ENCODE results near the gene NRCAM. TPM values are rescaled to one million over a fixed set of nuclear protein-coding genes. Genes with fewer than 3 reads are reported as not detected.

NRCAM gene
- total RNA-seq, 1 experiment from 2014 or later, result 45.7 TPM

DNA sequence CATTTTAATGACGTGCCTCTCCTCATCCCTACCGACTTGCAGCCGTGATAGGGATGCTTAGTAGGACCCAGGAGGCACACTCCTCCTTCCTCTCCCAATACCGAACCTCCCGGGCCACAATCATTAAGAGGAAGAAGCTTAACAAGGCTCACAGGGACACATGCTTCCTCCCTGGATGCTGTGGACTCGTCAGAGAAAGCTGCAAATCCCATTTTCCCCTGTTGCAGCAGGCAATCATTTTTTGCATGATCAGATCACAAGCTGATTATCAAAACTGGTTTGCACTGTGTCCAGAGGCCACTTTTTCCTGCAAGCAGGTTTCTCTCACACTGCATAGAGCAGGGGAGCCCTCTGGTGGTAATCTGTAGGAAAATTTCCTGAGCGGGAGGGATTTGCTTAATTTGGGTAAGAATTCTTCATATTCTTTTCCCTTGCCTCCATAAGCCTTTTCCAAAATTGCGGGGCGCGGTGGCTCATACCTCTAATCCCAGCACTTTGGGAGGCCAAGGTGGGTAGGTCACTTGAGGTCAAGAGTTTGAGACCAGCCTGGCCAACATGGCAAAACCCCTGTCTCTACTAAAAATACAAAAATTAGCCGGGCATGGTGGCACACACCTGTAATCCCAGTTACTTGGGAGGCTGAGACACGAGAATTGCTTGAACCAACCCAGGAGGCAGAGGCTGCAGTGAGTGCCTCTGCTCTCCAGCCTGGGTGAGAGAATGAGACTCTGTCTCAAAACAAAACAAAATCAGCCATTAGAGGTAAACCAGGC lies 310.0 kb downstream of the NRCAM start:
- H3K36me3 ChIP-seq (ENCODE audit: insufficient read depth, low read length, poor library complexity, severe bottlenecking), result no peaks in the 10 kb centered on the region
- CTCF ChIA-PET, result interaction anchor here (0.6 to 1.5 kb wide), 8 partner anchors 32 to 510 kb away, joined by 3 to 9 read pairs (median 4); no protein-coding TSS in a partner anchor
- H3K27me3 ChIP-seq (replicated peaks; ENCODE audit: insufficient read depth, low read depth, low read length, poor library complexity), result no peaks in the 10 kb centered on the region
- no peak overlapping the region for H3K27ac ChIP-seq (ENCODE audit: low read depth, low read length, poor library complexity, severe bottlenecking)
- peak; percentile 85 for DNase-seq (ENCODE audit: low spot score)
- intact Hi-C loops (cut with micrococcal nuclease; ENCODE audit: unreplicated experiment), result loop anchor here (5.0 to 10.0 kb wide), 3 partner anchors 34 to 401 kb away; partner anchors contain the start of gene CBLL1
- no peaks in the 10 kb centered on the region for H3K9me3 ChIP-seq (ENCODE audit: low read depth, low read length, poor library complexity, severe bottlenecking)
- H3K4me1 ChIP-seq (ENCODE audit: insufficient read depth, low read length, poor library complexity, severe bottlenecking), result no peaks in the 10 kb centered on the region
- BruUV-seq (replicated peaks), result no TSS peak
- POLR2A ChIA-PET (ENCODE audit: low non-redundant PET), result no interaction called here
- no peak overlapping the region for H3K4me3 ChIP-seq (ENCODE audit: low read depth, low read length, poor library complexity, severe bottlenecking)
- TF ChIP-seq, protein P1, sequence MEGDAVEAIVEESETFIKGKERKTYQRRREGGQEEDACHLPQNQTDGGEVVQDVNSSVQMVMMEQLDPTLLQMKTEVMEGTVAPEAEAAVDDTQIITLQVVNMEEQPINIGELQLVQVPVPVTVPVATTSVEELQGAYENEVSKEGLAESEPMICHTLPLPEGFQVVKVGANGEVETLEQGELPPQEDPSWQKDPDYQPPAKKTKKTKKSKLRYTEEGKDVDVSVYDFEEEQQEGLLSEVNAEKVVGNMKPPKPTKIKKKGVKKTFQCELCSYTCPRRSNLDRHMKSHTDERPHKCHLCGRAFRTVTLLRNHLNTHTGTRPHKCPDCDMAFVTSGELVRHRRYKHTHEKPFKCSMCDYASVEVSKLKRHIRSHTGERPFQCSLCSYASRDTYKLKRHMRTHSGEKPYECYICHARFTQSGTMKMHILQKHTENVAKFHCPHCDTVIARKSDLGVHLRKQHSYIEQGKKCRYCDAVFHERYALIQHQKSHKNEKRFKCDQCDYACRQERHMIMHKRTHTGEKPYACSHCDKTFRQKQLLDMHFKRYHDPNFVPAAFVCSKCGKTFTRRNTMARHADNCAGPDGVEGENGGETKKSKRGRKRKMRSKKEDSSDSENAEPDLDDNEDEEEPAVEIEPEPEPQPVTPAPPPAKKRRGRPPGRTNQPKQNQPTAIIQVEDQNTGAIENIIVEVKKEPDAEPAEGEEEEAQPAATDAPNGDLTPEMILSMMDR (conservative IDR thresholded peaks at IDR 0.05; ENCODE audit: low read depth, low read length), result peak; percentile 86
- TF ChIP-seq EZH2 (IDR thresholded peaks at IDR 0.05; ENCODE audit: borderline replicate concordance, low read depth, low read length, poor library complexity, severe bottlenecking), result no peak

DNA sequence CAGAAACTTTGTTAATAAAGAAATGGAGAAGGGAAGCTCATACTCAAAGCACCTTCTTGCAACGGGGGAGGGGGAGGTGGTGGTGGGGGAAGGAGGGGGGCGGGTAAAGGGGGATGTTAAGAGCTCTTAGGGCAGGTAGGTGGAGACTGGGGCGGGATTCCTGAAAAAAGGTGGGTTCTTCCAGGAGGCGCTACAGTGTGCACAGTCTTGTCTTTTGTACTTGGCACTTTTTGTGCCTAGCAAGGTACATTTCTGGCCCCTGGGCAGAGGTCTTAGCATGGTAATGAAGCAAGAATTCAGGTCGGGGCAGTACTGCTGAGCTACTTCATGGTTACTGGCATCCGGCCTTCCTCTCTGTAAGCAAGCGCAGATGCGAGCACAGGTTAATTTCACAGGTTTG lies 310.8 kb downstream of the NRCAM start:
- DNase-seq (ENCODE audit: low spot score), result no peak
- TF ChIP-seq, protein P1 (conservative IDR thresholded peaks at IDR 0.05; ENCODE audit: low read depth, low read length), result no peak
- TF ChIP-seq EZH2 (IDR thresholded peaks at IDR 0.05; ENCODE audit: borderline replicate concordance, low read depth, low read length, poor library complexity, severe bottlenecking), result no peak
- no peaks in the 10 kb centered on the region for H3K27me3 ChIP-seq (replicated peaks; ENCODE audit: insufficient read depth, low read depth, low read length, poor library complexity)
- H3K27ac ChIP-seq (ENCODE audit: low read depth, low read length, poor library complexity, severe bottlenecking), result no peak overlapping the region
- intact Hi-C loops (cut with micrococcal nuclease; ENCODE audit: unreplicated experiment), result loop anchor here (5.0 to 10.0 kb wide), 3 partner anchors 33 to 401 kb away; partner anchors contain the start of gene CBLL1
- ChIA-PET CTCF (interaction anchor here (0.6 to 1.5 kb wide), 3 partner anchors 108 to 266 kb away, joined by 4 to 6 read pairs (median 4); no protein-coding TSS in a partner anchor), POLR2A (ENCODE audit: low non-redundant PET) (no interaction called here)
- no peak overlapping the region for H3K4me3 ChIP-seq (ENCODE audit: low read depth, low read length, poor library complexity, severe bottlenecking)
- no peaks in the 10 kb centered on the region for H3K9me3 ChIP-seq (ENCODE audit: low read depth, low read length, poor library complexity, severe bottlenecking)
- no peaks in the 10 kb centered on the region for H3K4me1 ChIP-seq (ENCODE audit: insufficient read depth, low read length, poor library complexity, severe bottlenecking)
- no TSS peak for BruUV-seq (replicated peaks)
- no peaks in the 10 kb centered on the region for H3K36me3 ChIP-seq (ENCODE audit: insufficient read depth, low read length, poor library complexity, severe bottlenecking)

DNA sequence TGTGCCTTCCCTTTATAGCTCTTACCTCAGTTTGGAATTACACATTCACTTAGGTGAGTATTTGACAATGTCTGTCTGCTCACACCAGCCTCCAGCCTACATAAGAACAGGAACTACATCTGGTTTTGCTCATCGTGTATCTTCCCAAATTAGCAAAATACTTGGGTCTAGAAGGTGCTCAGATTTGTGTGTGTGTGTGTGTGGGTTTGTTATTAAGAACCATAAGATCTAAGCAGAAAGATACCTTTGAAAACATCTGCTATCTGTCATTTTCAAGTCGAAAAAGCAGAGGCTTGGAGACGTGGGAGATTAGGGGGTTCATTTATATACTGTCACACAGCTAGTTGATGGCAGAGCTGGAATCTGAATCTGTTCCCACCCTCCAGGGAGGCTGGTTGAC lies 311.3 kb downstream of the NRCAM start:
- H3K36me3 ChIP-seq (ENCODE audit: insufficient read depth, low read length, poor library complexity, severe bottlenecking), result no peaks in the 10 kb centered on the region
- intact Hi-C loops (cut with micrococcal nuclease; ENCODE audit: unreplicated experiment), result loop anchor here (5.0 to 10.0 kb wide), 3 partner anchors 33 to 400 kb away; partner anchors contain the start of gene CBLL1
- no TSS peak for BruUV-seq (replicated peaks)
- no peak for DNase-seq (ENCODE audit: low spot score)
- ChIA-PET POLR2A (ENCODE audit: low non-redundant PET) (no interaction called here), CTCF (interaction anchor here (0.6 to 1.5 kb wide), 2 partner anchors 107 to 226 kb away, joined by 4 read pairs; no protein-coding TSS in a partner anchor)
- no peaks in the 10 kb centered on the region for H3K4me1 ChIP-seq (ENCODE audit: insufficient read depth, low read length, poor library complexity, severe bottlenecking)
- H3K4me3 ChIP-seq (ENCODE audit: low read depth, low read length, poor library complexity, severe bottlenecking), result no peak overlapping the region
- H3K27me3 ChIP-seq (replicated peaks; ENCODE audit: insufficient read depth, low read depth, low read length, poor library complexity), result no peaks in the 10 kb centered on the region
- no peaks in the 10 kb centered on the region for H3K9me3 ChIP-seq (ENCODE audit: low read depth, low read length, poor library complexity, severe bottlenecking)
- TF ChIP-seq EZH2 (IDR thresholded peaks at IDR 0.05; ENCODE audit: borderline replicate concordance, low read depth, low read length, poor library complexity, severe bottlenecking), result no peak
- TF ChIP-seq, protein P1 (conservative IDR thresholded peaks at IDR 0.05; ENCODE audit: low read depth, low read length), result no peak
- no peak overlapping the region for H3K27ac ChIP-seq (ENCODE audit: low read depth, low read length, poor library complexity, severe bottlenecking)

Measured in A673 (cell line).